K562 (cell line): ENCODE results near the gene BDH2. TPM values are rescaled to one million over a fixed set of nuclear protein-coding genes. Genes with fewer than 3 reads are reported as not detected.

Source experiments
- ARID1B ChIP-seq: fragments of 450-650 bp; IDR thresholded peaks from 2 replicates; pipeline ENCODE4 v1.6.1; 2016; ENCODE audit warnings: antibody characterized with exemption, mild to moderate bottlenecking, inconsistent platforms
- BRCA1 ChIP-seq, 2 experiments: fragments of 450-650 bp in 1 of 2; sonication (generic) in 1 of 2; formaldehyde crosslinking in 1 of 2; IDR thresholded peaks; 2 replicates each; pipeline versions ENCODE4 v1.5.0 to v1.6.1; 2017 to 2020; ENCODE audit warnings: mild to moderate bottlenecking in 1 of 2, missing genetic modification reagents in 1 of 2
- CBX8 ChIP-seq: fragments of 200-600 bp; sonication (generic); IDR thresholded peaks from 2 replicates; pipeline ENCODE4 v1.6.1; 2012; ENCODE audit warnings: borderline replicate concordance, mixed run types, low read depth, mild to moderate bottlenecking, moderate library complexity, mixed read lengths, low read length, control low read depth, inconsistent platforms; ENCODE audit not compliant: poor library complexity, severe bottlenecking; ENCODE audit errors: extremely low read depth
- CREBBP ChIP-seq: IDR thresholded peaks from one replicate; pipeline ENCODE4 v1.6.1; 2012; ENCODE audit warnings: low read depth, mild to moderate bottlenecking, control low read depth, inconsistent platforms, low read length
- GMEB1 ChIP-seq: fragments of 250-450 bp; sonication (Bioruptor Pico); IDR thresholded peaks from 2 replicates; pipeline ENCODE4 v1.4.0; 2020; ENCODE audit warnings: mild to moderate bottlenecking
- HDAC3 ChIP-seq: fragments of 450-650 bp; IDR thresholded peaks from 2 replicates; pipeline ENCODE4 v1.6.1; 2018; ENCODE audit warnings: borderline replicate concordance, mild to moderate bottlenecking, moderate library complexity; ENCODE audit not compliant: partially characterized antibody
- HES1 ChIP-seq: fragments of 450-650 bp; IDR thresholded peaks from 2 replicates; pipeline ENCODE4 v1.6.1; 2016; ENCODE audit warnings: low read depth, mild to moderate bottlenecking, moderate library complexity
- ILK ChIP-seq: fragments of 450-650 bp; IDR thresholded peaks from 2 replicates; pipeline ENCODE4 v1.6.1; 2016; ENCODE audit warnings: missing genetic modification characterization, low read depth, mild to moderate bottlenecking, missing compliant biosample characterization, moderate library complexity, borderline replicate concordance
- MTA2 ChIP-seq: fragments of 450-650 bp; IDR thresholded peaks from 2 replicates; pipeline ENCODE4 v1.6.1; 2016; ENCODE audit warnings: low read depth
- PBX2 ChIP-seq, 2 experiments: IDR thresholded peaks in 1 of 2; conservative IDR thresholded peaks in 1 of 2; 2 replicates each; pipeline ENCODE4 v1.6.1; 2016; ENCODE audit warnings: low read depth in 2 of 2, mild to moderate bottlenecking in 1 of 2, missing compliant biosample characterization in 1 of 2, missing genetic modification characterization in 1 of 2, moderate library complexity in 1 of 2
- RNF219 ChIP-seq: fragments of 250-450 bp; sonication (Bioruptor Pico); IDR thresholded peaks from 2 replicates; pipeline ENCODE4 v1.5.0; 2022; ENCODE audit warnings: mild to moderate bottlenecking
- TEAD4 ChIP-seq, 2 experiments: sonication (generic) in 1 of 2; formaldehyde crosslinking in 1 of 2; IDR thresholded peaks; 2 replicates each; pipeline versions ENCODE4 v1.6.1 to v1.8.0; 2012 to 2022; ENCODE audit warnings: borderline replicate concordance in 1 of 2, inconsistent platforms in 1 of 2, low read length in 1 of 2, mild to moderate bottlenecking in 1 of 2, missing genetic modification reagents in 1 of 2
- ZBTB33 ChIP-seq: sonication (generic); formaldehyde crosslinking; IDR thresholded peaks from 2 replicates; pipeline ENCODE4 v1.8.1; 2023; ENCODE audit warnings: mild to moderate bottlenecking, missing genetic modification reagents
- ZNF449 ChIP-seq: fragments of 250-450 bp; sonication (Bioruptor Pico); IDR thresholded peaks from 2 replicates; pipeline ENCODE4 v1.8.0; 2022; ENCODE audit warnings: moderate library complexity, mild to moderate bottlenecking, inconsistent platforms
- polyA plus RNA-seq, 8 experiments: library from polyadenylated mRNA; depleted of rRNA in 4 of 8; stranded (reverse) in 5 of 8; unstranded in 3 of 8; fragments of >200 nt; fragmentation: Nextera tagmentation in 2 of 8; fragmentation: Illumina TruSeq in 1 of 8; extraction: Ambion mirVana in 2 of 8; extraction: Trizol in 1 of 8; gene quantifications; 2 replicates each; pipeline versions ENCODE4 v1.2.1 to v1.2.3, GENCODE V29; 2011 to 2014; ENCODE audit warnings: inconsistent platforms in 1 of 8, missing spikeins in 1 of 8
- total RNA-seq, 7 experiments: library from RNA; depleted of rRNA in 6 of 7; stranded (reverse); fragments of >200 nt in 6 of 7; fragmentation: Illumina TruSeq in 2 of 7; extraction: Trizol in 2 of 7; gene quantifications; 2 replicates each; pipeline versions ENCODE4 v1.2.1 to v1.2.3, GENCODE V29; 2011 to 2021; ENCODE audit warnings: low replicate concordance in 1 of 7

Gene BDH2
- total and polyA plus RNA-seq, 9 of the 15 experiments (the other 6 are each of a cell fraction or from before 2014, with no cell fraction given), result 4.9 to 17.9 (median 9.1) TPM

GRCh38 chr4:103044183-103044582 lies 55.5 kb downstream of the BDH2 start (continued):
- no peak for TF ChIP-seq ZBTB33
- no peak for TF ChIP-seq CREBBP
- no peak for TF ChIP-seq ILK (tag)
- no peak for TF ChIP-seq BRCA1 (IDR thresholded peaks at IDR 0.05)
- no peak for TF ChIP-seq BRCA1 (CRISPR knock-in tag; IDR thresholded peaks at IDR 0.05)
- 0 out of 2 replicates have a peak, but pooled peaks have one; percentile 29 for TF ChIP-seq MTA2
- TF ChIP-seq CBX8, result no peak
- TF ChIP-seq GMEB1 (CRISPR knock-in tag), result no peak
- no peak for TF ChIP-seq HDAC3
- TF ChIP-seq HES1, result no peak
- no peak for TF ChIP-seq ZNF449 (CRISPR knock-in tag)
- TF ChIP-seq ARID1B, result peak; percentile 63
- no peak for TF ChIP-seq PBX2 (CRISPR knock-in tag; IDR thresholded peaks at IDR 0.05; ENCODE audit: low read depth)
- peak; percentile 80 for TF ChIP-seq PBX2 (tag; conservative IDR thresholded peaks at IDR 0.05; ENCODE audit: low read depth)
- peak; percentile 31; the same call in 1 of the 2 replicates for TF ChIP-seq TEAD4 (IDR thresholded peaks at IDR 0.05; ENCODE audit: low read length)
- no peak for TF ChIP-seq TEAD4 (CRISPR knock-in tag; IDR thresholded peaks at IDR 0.05; ENCODE audit: borderline replicate concordance)
- no peak for TF ChIP-seq RNF219 (CRISPR knock-in tag)
